NT2/D1 (cell line): ENCODE measurements around the gene ATXN7.

Source experiments
- YY1 ChIP-seq: IDR thresholded peaks from 2 replicates; pipeline ENCODE4 v1.6.1; 2011; ENCODE audit not compliant: insufficient read length, insufficient read depth
- ZNF274 ChIP-seq: IDR thresholded peaks from 2 replicates; pipeline ENCODE4 v1.6.1; 2011; ENCODE audit warnings: mild to moderate bottlenecking, low read depth, low read length

DNA sequence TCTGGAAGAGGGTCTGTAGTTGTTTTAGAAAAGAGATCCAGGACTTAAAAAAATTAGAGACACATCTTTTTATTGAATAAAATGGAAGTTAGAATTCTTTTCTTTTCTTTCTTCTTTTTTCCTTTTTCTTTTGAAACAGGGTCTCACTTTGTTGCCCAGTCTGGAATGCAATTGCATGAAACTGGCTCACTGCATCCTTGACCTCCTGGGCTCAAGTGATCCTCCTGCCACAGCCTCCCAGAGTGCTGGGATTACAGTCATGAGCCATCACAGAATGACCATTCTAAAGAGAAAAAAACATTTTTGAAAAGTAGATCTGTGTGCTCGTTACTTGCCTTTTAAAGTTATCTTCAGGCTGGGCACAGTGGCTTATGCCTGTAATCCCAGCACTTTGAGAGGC, 3.6 kb downstream of the ATXN7 start:
- TF ChIP-seq YY1 (no peak), ZNF274 (no peak)
